HL-60/S4 treated with phorbol 12-myristate 13-acetate at 8.2 ng/mL for 4 days and 3 days (cell line): Measurements from ENCODE around the gene SASH3.

Experiments used
- in situ Hi-C: fragments of 300-500 bp; cut with MboI; formaldehyde crosslinking; loops from 2 replicates; pipeline ENCODE4 v1.15.0; 2022; ENCODE audit warnings: low sequenced_read_pairs

SASH3 gene

GRCh38 chrX:129808158-129808828 lies 28.5 kb downstream of the SASH3 start:
- in situ Hi-C loops, result loop anchor here (25.0 kb wide), 1 partner anchor 171 kb away; no protein-coding TSS in a partner anchor

DNA sequence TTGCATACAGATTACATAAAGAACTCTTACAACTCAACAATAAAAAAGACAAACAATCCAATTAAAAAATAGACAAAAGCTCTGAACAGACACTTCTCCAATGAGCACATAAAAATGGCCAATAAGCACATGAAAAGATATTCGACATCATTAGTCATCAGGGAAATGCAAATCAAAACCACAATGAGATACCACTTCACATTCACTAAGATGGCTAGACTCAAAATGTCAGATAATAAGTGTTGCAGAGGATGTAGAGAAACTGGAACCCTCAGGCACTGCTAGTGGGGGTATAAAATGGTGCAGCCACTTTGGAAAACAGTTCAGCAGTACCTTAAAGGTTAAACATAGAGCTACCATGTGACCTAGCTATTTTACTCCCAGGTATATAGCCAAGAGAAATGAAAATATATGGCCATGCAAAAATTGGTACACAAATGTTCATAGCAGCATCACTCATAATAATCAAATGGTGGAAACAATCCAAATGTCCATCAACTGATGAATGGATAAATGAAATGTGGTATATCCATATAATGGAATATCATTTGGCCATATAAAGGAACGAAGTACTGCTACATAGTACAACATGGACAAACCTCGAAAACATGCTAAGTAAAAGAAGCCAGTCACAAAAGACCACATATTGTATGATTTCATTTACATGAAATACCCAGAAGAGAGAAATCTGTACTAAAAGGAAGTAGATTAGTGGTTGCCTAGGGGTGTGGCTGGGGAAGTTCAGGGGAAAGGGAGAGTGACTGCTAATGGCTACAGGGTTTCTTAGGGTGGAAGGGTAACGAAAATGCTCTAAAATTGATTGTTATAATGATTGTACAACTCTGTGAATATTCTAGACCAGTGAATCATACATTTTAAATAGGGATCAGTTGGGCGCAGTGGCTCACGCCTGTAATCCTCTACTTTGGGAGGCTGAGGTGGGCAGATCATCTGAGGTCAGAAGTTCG lies 29.4 kb downstream of the SASH3 start:
- in situ Hi-C loops, result loop anchor here (25.0 kb wide), 1 partner anchor 172 kb away; no protein-coding TSS in a partner anchor

DNA sequence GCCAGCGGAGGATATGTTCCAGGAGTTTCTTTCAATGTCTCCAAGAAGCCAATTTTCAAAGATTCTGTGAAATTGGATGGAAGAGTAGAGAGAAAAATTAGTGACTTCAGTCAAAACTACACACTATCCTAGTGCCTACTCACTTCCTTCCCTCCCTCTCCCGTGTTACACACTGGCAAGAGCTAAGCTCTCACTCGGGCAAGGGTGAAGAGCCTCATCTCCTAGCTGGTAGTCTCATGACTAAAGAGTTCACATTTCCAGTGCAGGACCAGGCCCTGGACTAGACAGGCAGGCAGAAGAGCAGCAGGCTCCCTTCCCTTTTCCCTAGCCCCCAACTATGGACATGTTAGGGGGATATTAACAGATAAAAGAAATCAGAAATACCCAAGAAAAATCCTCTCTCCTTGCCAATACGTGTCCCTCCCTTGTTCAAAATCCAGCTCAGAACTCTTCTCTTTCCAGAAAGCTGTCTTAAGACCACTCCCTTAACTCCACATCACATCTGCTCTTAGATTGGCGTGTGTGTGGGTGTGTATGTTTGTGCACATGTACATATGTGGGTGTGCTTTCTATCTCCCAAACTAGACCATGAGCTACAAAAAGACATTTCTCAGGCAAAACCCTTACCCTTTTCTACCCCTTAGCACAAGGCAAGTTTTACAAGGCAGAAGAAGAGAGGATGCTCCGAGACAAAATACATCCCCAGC lies 34.1 kb downstream of the SASH3 start:
- in situ Hi-C loops, result loop anchor here (25.0 kb wide), 1 partner anchor 177 kb away; no protein-coding TSS in a partner anchor

DNA sequence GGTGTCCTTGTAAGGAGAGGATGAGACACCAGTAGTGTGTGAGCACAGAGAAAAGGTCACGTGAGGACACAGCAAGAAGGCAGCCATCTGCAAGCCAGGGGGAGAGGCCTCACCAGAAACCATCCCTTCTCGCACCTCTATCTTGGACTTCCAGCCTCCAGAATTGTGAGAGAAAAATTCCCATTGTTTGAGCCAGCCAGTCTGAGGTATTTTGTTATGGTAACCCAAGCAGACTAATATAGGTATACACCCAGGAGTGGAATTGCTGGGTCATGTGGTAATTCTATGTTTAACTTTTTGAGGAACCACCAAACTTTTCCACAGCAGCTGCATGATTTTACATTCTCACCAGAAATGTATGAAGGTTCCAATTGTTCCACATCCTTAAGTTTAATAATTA lies 38.4 kb downstream of the SASH3 start:
- in situ Hi-C loops, result loop anchor here (25.0 kb wide), 1 partner anchor 181 kb away; no protein-coding TSS in a partner anchor

DNA sequence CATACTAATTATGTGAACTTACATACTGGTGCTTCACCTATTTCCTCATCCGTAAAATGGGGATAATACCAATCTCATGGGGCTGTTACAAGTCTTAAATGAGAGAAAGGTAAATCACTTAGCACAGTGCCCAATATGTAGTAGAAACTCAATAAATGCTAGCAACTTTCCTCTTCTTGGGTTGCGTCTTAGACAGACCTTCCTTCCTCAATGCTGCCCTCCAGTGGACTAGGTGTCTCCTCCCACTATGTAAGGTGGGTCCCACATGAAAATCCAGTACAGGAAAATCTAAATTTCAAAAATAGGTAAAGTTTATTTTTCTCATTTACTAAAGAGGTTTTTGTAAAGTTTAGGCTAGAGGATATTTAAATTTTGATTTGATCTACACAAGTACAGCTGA lies 43.4 kb downstream of the SASH3 start:
- in situ Hi-C loops, result loop anchor here (25.0 kb wide), 1 partner anchor 186 kb away; no protein-coding TSS in a partner anchor

GRCh38 chrX:129823522-129823921 lies 43.8 kb downstream of the SASH3 start:
- in situ Hi-C loops, result loop anchor here (25.0 kb wide), 1 partner anchor 186 kb away; no protein-coding TSS in a partner anchor

GRCh38 chrX:129824620-129825019 lies 44.9 kb downstream of the SASH3 start:
- in situ Hi-C loops, result loop anchor here (25.0 kb wide), 1 partner anchor 187 kb away; no protein-coding TSS in a partner anchor

DNA sequence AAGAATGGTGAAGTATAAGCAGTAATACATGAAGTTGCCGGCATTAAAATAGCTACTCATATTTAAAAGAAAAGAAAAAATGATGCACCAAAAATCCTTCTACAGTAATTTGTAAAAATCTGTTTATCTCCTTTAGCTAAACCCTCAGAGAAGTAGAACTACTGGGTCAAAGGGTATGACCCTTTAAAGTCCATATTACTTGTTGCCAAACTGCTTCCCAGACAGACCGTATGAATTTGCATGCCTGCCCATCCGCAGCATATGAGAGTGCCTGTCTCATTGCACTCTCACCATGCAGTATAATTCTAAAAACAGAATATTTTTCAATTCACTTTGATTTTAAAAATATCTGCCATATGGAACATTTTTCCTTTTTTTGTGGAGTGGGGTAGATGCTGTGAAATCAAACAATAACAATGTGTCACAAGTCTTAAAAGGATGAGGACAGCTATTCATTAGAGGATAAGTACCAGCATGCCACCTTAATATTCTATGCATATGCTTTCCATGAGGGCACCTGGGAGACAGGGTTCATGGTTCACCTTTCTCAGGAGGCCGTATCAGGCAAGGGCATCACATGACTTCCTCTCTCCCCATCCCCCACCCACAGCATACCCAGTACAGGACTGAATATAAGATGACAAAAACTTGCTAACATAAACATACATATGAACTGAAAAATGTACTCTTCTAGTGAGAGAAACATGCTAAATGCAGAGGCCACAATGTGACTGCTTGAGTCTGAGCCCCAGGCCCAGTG lies 46.2 kb downstream of the SASH3 start:
- in situ Hi-C loops, result no loop called here

GRCh38 chrX:129830494-129830893 lies 50.7 kb downstream of the SASH3 start:
- in situ Hi-C loops, result no loop called here

DNA sequence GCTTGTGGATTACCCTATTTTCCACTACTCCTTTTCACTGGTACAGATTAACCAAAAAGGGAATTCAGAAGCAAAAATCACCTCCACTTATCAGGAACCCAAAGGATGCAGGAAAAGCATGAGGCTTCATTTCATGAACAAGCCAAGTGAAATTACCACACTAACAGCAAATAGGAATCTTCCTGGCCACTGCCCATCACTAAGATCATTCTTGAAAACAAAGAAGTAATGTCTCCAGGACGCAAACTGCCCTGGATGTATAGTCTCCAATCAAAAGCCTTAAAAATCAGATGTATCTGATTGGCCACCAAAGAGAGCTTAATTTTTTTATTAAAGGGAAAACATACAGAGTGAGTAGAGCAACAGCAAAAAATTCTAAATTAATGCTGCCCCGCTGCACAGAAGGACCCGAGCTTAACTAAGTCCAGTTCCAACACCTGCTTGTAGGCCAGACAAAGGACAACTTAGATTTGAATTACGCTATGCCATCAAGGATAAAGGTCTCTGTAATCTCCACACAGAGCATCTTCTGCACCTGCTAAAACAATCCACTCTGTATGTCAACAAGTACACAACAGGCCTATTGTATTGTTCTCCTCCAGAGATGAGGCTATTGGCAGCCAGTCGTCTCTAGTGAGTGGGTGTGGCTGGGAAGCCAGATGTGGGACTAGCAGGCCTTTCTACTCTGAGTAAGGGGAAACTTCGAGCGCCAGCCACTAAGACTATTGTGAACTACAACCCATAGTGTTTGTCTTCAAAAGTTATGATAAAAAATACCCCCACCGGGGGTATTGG lies 51.5 kb downstream of the SASH3 start:
- in situ Hi-C loops, result no loop called here

DNA sequence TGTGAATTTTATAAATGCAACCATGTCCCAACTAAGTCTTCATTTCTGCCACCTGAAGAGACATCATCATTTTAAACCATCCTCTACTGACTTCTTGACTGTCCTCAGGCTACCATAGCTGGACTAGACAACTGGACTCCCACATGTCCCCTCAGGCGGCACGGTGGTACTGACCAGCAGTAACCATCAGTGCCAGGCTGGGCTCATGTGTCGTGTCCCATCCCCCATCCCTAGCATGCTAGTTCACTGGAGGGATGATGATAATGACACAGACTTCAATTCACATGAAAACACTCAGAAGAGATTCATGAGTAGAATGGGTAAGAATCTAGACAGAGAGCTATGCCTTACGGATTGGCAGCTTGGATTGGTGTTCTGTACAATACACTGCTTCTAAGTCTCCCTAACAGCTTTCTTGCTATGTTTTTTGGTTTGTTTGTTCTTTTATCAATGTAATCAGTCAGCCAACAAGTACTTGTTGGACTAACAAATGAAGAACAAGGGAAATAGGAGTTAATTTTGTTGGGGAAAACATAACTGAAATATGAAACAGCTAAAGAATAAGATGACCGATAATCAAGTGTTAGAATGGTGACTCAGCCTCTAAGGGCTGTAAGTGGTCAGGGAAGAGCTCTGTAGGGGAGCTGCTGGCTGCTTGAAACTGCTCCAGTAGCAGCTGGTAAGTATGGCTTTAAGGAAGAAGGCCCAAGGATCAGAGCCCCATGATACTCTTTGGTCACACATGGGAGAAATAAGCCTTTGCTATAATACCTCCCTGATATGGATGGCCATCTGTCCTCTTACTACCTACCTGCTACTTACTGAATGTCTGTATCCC lies 53.6 kb downstream of the SASH3 start:
- in situ Hi-C loops, result no loop called here

DNA sequence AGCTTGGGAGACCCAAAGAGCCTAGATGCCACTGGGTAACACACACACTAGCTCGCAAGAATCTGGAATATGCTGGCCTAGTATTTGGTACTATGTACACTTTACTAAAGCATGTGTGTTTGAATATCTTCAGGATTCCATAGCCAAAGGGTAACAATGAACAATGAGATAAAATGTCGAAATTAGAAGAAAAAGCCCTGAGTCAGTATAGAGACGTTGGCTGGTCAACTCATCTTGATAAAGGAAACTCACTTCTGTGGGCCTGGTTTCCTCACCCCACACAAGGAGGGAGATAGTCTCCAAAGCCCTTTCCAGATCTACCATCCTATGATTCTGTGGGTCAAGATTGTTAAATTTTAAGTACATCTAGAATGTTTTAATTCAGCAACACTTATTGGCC lies 57.1 kb downstream of the SASH3 start:
- in situ Hi-C loops, result no loop called here

- in situ Hi-C loops, result no loop called here
Measured at GRCh38 chrX:129840344-129840743, 60.6 kb downstream of the SASH3 start.

- in situ Hi-C loops, result no loop called here
Measured at GRCh38 chrX:129842510-129843208, 62.9 kb downstream of the SASH3 start.

DNA sequence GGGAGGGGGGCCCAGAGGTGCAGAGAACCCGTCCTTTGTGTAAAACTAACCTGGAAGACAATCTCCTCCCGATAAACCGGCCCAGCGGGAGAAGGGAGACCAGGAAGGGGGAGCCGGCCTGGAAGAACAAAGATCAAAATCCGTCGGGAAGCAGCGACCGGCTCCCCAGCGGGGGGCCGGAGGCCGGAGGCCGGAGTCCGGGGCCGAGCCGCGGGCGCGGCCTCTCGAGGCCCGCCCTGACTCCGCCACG lies 63.4 kb downstream of the SASH3 start:
- in situ Hi-C loops, result no loop called here

GRCh38 chrX:129843459-129844306 lies 63.9 kb downstream of the SASH3 start, which contains the start of gene ZDHHC9:
Gene ZDHHC9 (minus strand): TSS chrX:129843886. CDS start chrX:129841945, 1,941 bp downstream.
- in situ Hi-C loops, result no loop called here
